Measurements from ENCODE around the gene PPP1CC. TPM values are rescaled to one million over a fixed set of nuclear protein-coding genes. Genes with fewer than 3 reads are reported as not detected.

PPP1CC gene
- polyA plus RNA-seq, 1 experiment, result 58.1 TPM

DNA sequence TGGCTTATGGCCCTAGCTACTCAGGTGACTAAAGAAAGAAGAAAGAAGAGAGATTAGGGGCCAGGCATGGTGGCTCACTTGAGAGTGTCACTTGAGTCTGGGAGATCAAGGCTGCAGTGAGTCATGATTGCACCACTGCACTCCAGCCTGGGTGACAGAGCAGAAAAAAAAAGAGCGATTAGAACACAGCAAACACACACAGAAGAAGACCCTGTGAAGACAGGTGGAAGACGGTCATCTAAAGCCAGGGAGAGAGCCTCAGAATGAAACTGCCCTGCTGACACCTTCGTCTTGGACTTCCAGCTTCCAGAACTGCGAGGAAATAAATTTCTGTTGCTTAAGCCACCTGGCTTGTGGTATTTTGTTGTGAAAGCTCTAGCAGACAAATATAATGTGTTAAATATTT lies 17.5 kb upstream of the PPP1CC start:
- ChIA-PET CTCF (no interaction called here), POLR2A (no interaction called here)
- DNase-seq (ENCODE audit: low read depth), result no peak
- no peaks in the 10 kb centered on the region for H3K36me3 ChIP-seq (ENCODE audit: control insufficient read depth, insufficient read depth, low read length)
- TF ChIP-seq, protein P1, sequence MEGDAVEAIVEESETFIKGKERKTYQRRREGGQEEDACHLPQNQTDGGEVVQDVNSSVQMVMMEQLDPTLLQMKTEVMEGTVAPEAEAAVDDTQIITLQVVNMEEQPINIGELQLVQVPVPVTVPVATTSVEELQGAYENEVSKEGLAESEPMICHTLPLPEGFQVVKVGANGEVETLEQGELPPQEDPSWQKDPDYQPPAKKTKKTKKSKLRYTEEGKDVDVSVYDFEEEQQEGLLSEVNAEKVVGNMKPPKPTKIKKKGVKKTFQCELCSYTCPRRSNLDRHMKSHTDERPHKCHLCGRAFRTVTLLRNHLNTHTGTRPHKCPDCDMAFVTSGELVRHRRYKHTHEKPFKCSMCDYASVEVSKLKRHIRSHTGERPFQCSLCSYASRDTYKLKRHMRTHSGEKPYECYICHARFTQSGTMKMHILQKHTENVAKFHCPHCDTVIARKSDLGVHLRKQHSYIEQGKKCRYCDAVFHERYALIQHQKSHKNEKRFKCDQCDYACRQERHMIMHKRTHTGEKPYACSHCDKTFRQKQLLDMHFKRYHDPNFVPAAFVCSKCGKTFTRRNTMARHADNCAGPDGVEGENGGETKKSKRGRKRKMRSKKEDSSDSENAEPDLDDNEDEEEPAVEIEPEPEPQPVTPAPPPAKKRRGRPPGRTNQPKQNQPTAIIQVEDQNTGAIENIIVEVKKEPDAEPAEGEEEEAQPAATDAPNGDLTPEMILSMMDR (IDR thresholded peaks at IDR 0.05; ENCODE audit: insufficient read depth, low read depth, low read length), result no peak
- H3K4me3 ChIP-seq (ENCODE audit: low read depth, low read length), result no peak overlapping the region
- H3K27me3 ChIP-seq (ENCODE audit: control insufficient read depth, insufficient read depth, low read length), result no peaks in the 10 kb centered on the region

DNA sequence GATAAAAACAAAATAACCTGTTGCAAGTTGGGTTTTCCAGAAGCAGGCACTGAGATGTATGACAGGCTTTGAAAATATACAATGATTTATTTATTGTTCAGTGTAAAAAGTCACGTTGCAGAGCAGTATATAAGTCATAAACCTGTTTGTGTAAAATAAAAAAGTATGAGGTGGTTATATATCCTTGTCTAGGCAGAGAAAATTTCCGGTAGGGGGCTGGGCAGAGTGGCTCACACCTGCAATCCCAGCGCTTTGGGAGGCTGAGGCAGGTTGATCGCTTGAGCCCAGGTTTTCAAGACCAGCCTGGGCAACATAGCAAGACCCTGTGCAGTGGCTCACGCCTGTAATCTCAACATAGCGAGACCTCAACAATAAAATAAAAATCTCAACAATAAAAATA lies 16.2 kb upstream of the PPP1CC start:
- POLR2A ChIA-PET, result no interaction called here
- no peak for DNase-seq (ENCODE audit: low read depth)
- TF ChIP-seq, protein P1 (IDR thresholded peaks at IDR 0.05; ENCODE audit: insufficient read depth, low read depth, low read length), result no peak
- CTCF ChIA-PET, result no interaction called here
- Histone ChIP-seq H3K4me3 (ENCODE audit: low read depth, low read length) (no peak overlapping the region), H3K27me3 (ENCODE audit: control insufficient read depth, insufficient read depth, low read length) (no peaks in the 10 kb centered on the region), H3K36me3 (ENCODE audit: control insufficient read depth, insufficient read depth, low read length) (no peaks in the 10 kb centered on the region)

DNA sequence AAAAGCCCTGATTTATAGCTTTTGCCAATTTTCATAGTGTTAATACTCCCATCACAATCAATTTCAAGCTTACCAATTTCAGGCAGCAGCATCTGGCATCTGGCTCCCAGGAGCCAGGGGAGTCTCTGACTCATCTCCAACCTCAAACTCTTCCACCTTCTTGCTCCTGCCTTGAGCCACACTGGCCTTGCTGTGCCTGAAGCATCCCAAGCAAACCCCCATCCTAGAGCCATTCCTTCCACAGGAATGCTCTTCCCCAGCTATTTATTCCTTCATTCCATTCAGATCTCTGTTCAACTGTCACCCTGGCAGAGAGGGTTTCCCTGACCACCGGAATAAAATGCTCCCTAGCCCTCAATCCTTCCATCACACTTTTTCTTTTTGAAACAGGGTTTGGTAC lies 13.9 kb upstream of the PPP1CC start:
- ChIA-PET CTCF (interaction anchor here (0.6 kb wide), 1 partner anchor 48 kb away, joined by 4 read pairs; no protein-coding TSS in a partner anchor), POLR2A (no interaction called here)
- no peak for DNase-seq (ENCODE audit: low read depth)
- H3K36me3 ChIP-seq (ENCODE audit: control insufficient read depth, insufficient read depth, low read length), result no peaks in the 10 kb centered on the region
- no peaks in the 10 kb centered on the region for H3K27me3 ChIP-seq (ENCODE audit: control insufficient read depth, insufficient read depth, low read length)
- TF ChIP-seq, protein P1 (IDR thresholded peaks at IDR 0.05; ENCODE audit: insufficient read depth, low read depth, low read length), result no peak
- no peak overlapping the region for H3K4me3 ChIP-seq (ENCODE audit: low read depth, low read length)

DNA sequence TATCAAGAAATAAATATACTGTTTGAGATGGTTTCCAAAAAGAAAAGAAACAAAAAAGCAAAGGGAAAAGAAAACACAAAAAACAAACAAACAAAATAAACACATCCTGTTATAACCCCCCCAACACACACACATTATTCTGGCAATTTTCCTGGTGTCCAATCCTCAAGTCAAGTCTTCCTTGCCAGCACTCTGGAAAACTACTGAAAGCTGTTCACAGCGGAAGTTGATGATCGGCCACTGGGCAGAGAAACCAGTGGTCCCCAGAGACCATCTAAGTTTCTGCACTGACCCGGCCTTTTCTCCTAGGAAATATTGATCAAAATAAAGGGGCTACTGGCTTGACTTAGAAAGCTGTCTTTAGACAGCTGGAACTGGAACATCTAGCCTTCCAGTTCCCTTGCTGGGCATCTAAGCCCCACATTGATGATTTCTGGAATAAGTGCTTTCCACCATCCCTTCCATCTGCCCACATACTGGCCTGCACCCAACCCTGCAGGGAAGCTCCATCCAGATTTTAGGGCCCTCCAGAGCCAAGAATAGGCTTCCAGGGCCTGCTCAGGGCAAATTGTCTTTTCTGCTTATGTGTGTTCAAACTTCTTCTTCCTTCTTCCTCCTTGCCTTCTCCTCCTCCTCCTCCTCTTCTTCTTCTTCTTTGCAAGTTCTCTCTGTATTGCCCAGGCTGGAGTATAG lies 11.6 kb upstream of the PPP1CC start:
- H3K4me3 ChIP-seq (ENCODE audit: low read depth, low read length), result no peak overlapping the region
- ChIA-PET CTCF (interaction anchor here (0.7 to 1.3 kb wide), 2 partner anchors 13 to 140 kb away, joined by 3 read pairs; no protein-coding TSS in a partner anchor), POLR2A (no interaction called here)
- H3K27me3 ChIP-seq (ENCODE audit: control insufficient read depth, insufficient read depth, low read length), result no peaks in the 10 kb centered on the region
- TF ChIP-seq, protein P1 (IDR thresholded peaks at IDR 0.05; ENCODE audit: insufficient read depth, low read depth, low read length), result no peak
- H3K36me3 ChIP-seq (ENCODE audit: control insufficient read depth, insufficient read depth, low read length), result no peaks in the 10 kb centered on the region
- no peak for DNase-seq (ENCODE audit: low read depth)

DNA sequence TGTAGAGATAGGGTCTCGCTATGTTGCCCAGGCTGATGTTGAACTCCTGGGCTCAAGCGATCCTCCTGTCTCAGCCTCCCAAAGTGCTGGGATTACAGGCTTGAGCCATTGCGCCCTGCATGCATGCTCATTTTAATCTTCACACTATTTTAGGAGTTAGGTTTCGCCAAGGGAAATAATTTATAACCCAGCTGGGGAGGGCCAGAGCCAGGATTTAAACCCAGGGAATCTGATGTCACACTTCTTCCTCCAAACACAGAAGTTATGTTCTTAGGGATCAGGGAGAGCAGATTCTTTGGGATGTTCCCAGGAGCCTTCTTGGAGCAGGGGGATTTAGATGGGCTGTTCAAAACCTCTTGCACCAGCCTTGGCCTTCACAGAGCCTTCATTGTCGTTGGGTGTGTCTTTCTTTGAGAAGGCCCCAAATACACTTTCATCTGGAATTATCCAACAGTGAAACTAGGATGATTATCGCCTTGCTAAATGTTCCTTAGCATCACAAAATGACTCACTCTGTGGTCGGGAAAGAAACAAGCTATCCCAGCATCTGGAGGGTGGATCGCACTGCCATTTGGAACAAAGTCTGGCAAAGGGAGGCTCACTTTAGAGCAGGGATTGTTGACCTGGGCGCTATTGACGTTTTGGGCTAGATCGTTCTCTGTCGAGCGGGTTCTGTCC lies 8.2 kb upstream of the PPP1CC start:
- no peak for DNase-seq (ENCODE audit: low read depth)
- TF ChIP-seq, protein P1 (IDR thresholded peaks at IDR 0.05; ENCODE audit: insufficient read depth, low read depth, low read length), result no peak
- ChIA-PET CTCF (no interaction called here), POLR2A (no interaction called here)
- no peaks in the 10 kb centered on the region for H3K27me3 ChIP-seq (ENCODE audit: control insufficient read depth, insufficient read depth, low read length)
- H3K36me3 ChIP-seq (ENCODE audit: control insufficient read depth, insufficient read depth, low read length), result no peaks in the 10 kb centered on the region
- H3K4me3 ChIP-seq (ENCODE audit: low read depth, low read length), result no peak overlapping the region

Data from BJ (cell line).